ENCODE data around the gene UBXN11.

DNA sequence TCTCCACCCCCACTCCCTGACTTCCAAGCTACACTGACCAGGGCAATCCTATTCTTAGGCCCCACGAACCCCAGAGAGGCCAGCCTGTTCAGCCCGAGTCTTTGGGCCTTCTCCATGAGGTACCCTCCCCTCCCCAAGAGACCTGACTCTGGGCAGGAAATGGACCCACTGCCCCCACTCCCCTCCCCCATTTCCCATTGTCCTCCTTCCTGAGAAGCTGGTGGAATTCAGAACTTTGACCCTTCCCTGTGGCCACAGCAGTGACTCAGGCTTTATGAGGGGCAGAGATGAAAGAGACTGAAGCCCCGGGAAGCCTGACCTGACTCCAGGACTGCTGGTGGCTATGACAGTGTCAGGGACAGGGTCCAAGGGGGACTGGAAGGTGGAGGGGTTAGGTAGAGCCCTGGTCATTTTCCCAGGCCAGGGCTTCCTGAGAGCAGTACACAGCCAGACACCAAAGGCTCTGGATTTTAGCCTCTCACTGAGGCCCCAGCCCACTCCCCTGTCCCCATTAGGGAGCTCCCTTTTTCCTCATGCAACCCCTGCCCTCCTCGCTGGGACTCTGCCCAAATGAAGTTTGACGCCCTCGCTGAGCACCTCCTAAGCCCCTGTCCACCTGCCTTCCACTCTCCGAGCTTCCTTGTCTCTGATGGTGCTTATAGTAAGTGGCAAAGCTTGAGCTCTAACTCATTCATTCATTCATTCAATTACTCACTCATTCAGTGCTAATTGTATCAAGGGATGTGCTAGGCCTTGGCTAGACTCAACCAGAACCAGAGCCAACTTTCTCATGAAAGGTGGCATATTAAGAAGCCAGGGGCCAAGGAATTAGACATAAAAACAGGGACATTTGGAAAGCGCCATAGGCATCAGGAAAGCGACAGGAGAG lies 44.5 kb upstream of the UBXN11 start:
- no peak for TF ChIP-seq SIN3A (IDR thresholded peaks at IDR 0.05; ENCODE audit: borderline replicate concordance, low read depth, low read length)
- TF ChIP-seq TAF1 (IDR thresholded peaks at IDR 0.05; ENCODE audit: borderline replicate concordance, low read depth, low read length): no peak
- TF ChIP-seq ZBTB33 (IDR thresholded peaks at IDR 0.05; ENCODE audit: borderline replicate concordance, low read depth): no peak
- TF ChIP-seq EZH2phosphoT487 (IDR thresholded peaks at IDR 0.05; ENCODE audit: borderline replicate concordance, low read depth): no peak
